Transverse colon (tissue), 4 donors: ENCODE results near the gene HNF1B. TPM values are rescaled to one million over a fixed set of nuclear protein-coding genes. Genes with fewer than 3 reads are reported as not detected.

Source experiments
- DNase-seq: peaks from one replicate; pipeline ENCODE4 v3.0.0-alpha.2; 2019
- H3K27ac ChIP-seq, 4 donors: fragments of 200-600 bp; sonication (generic); 2 replicates each; pipeline ENCODE4 v1.5.1; 2016 to 2018; ENCODE audit warnings: inconsistent platforms in 4 of 4
- H3K27me3 ChIP-seq: fragments of 200-600 bp; sonication (generic); 2 replicates; pipeline ENCODE4 v1.5.1; 2017; ENCODE audit warnings: inconsistent platforms
- H3K36me3 ChIP-seq, 4 donors: fragments of 200-600 bp; sonication (generic); 2 replicates each; pipeline ENCODE4 v1.5.1; 2017 to 2019; ENCODE audit warnings: inconsistent platforms in 4 of 4
- H3K4me1 ChIP-seq, 4 donors: fragments of 200-600 bp; sonication (generic); 2 replicates each; pipeline ENCODE4 v1.5.1; 2017 to 2020; ENCODE audit warnings: inconsistent platforms in 4 of 4
- H3K4me3 ChIP-seq, 4 donors: fragments of 200-600 bp; sonication (generic); 1 replicate in 1 of 4; 2 replicates in 3 of 4; pipeline versions ENCODE4 v1.5.1 to v1.6.1; 2017 to 2019; ENCODE audit warnings: inconsistent platforms in 4 of 4
- H3K9me3 ChIP-seq, 2 donors: fragments of 200-600 bp; sonication (generic); 2 replicates each; pipeline ENCODE4 v1.5.1; 2017 to 2019; ENCODE audit warnings: inconsistent platforms in 2 of 2
- EP300 ChIP-seq: sonication (generic); formaldehyde crosslinking; IDR thresholded peaks from one replicate; pipeline ENCODE4 v1.6.1; 2017; ENCODE audit warnings: antibody characterized with exemption, low read depth
- POLR2A ChIP-seq: fragments of 450-650 bp; IDR thresholded peaks from one replicate; pipeline ENCODE4 v1.6.1; 2016; ENCODE audit warnings: antibody characterized with exemption, mild to moderate bottlenecking, moderate library complexity
- POLR2AphosphoS5 ChIP-seq, 3 donors: sonication (generic); formaldehyde crosslinking; IDR thresholded peaks; one replicate each; pipeline ENCODE4 v1.6.1; 2016; ENCODE audit warnings: antibody characterized with exemption in 3 of 3
- WGBS, 2 donors: methylation state at CpG; one replicate each; pipeline ENCODE4 v1.1.5; 2018; ENCODE audit warnings: low coverage in 1 of 2; 5-methylcytosine and 5-hydroxymethylcytosine counted together
- in situ Hi-C, 4 donors: fragments of 200-750 bp; cut with MboI; loops; one replicate each; pipeline versions ENCODE4 v1.15.0 to v1.15.1; 2017; ENCODE audit warnings: low sequenced_read_pairs in 3 of 4, low pct_ligation_motif_present in 1 of 4, low pct_unique_long_range_greater_than_20kb in 1 of 4
- intact Hi-C: fragments of 100-400 bp; cut with DNase I; formaldehyde crosslinking; loops from one replicate; pipeline ENCODE4 v1.15.1; 2023; ENCODE audit warnings: low total_unique reads
- total RNA-seq, 4 donors: library from RNA; depleted of rRNA; stranded (reverse); fragments of >200 nt; gene quantifications; one replicate each; pipeline ENCODE4 v1.1.0, GENCODE V29; 2016
- TF ChIP-seq, protein P1 (sequence below), 5 experiments: fragments of 200-600 bp in 3 of 5; fragments of 450-650 bp in 2 of 5; sonication (generic) in 3 of 5; IDR thresholded peaks; 1 replicate in 2 of 5; 2 replicates in 3 of 5; pipeline ENCODE4 v1.5.1; 2016 to 2017; ENCODE audit warnings: antibody characterized with exemption in 5 of 5, inconsistent platforms in 3 of 5, mild to moderate bottlenecking in 2 of 5, moderate library complexity in 1 of 5

Gene HNF1B
- total RNA-seq, 4 donors from 2014 or later, result 22.7 to 35.2 (median 24.9) TPM

DNA sequence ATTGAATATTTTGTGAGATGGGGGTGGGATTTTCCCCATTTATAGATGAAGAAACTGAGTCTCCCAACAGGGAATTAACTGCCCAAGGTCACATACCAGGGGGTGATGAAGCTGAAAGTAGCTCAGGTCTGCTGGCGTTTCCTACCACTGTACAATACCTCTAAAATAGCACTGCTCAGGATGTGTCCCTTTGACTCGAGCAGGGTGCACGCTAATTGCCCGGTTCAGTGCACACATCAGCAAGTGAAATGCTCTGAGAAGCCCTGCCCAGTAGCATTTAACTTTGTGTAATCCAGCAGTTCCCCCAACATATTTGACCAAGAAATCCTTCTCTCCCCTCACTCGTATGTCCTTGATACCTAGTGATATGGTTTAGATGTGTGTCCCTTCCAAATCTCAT, 51.5 kb downstream of the HNF1B start:
- no peak for TF ChIP-seq EP300
- H3K27me3 ChIP-seq, result no peaks in the 10 kb centered on the region
- H3K4me3 ChIP-seq, result no peak overlapping the region
- in situ Hi-C loops (no loop called here), intact Hi-C loops (no loop called here)
- no peak for DNase-seq
- H3K4me1 ChIP-seq, result peaks cover 0 to 4% (median 0%) of the 10 kb centered on the region in 4 donors
- peaks cover 0 to 4% (median 0%) of the 10 kb centered on the region in 4 donors for H3K36me3 ChIP-seq
- H3K9me3 ChIP-seq, result no peaks in the 10 kb centered on the region
- no peak overlapping the region for H3K27ac ChIP-seq
- 76 to 81% methylated on average over 4 to 5 of the region's 5 CpGs for WGBS, 2 donors

DNA sequence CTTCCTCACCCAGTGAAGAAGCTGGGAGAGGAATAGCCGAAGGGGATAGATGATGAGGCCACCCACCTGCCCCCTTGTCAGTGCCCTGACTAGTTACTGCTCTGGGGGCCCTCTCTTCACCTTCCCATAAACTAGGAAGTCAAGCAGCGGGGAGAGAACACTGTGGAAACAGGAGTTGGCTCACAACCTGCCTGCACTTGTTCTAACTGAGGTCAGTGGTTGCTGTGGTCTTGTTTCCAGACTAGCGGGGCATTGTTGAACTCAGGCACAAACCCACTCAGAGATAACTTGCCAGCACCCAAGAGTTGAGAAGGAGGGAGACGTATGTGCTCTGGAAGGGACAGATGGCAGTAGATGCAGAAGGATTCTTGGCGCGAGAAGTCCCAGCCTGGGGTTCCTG, 53.1 kb downstream of the HNF1B start:
- Histone ChIP-seq H3K4me3 (no peak overlapping the region), H3K27me3 (no peaks in the 10 kb centered on the region), H3K9me3 (no peaks in the 10 kb centered on the region), H3K4me1 (peaks cover 0 to 4% (median 0%) of the 10 kb centered on the region in 4 donors), H3K36me3 (peaks cover 0 to 4% (median 0%) of the 10 kb centered on the region in 4 donors), H3K27ac (no peak overlapping the region)
- no peak for DNase-seq
- intact Hi-C loops (no loop called here), in situ Hi-C loops (no loop called here)
- 78% methylated on average over 6 of the region's 6 CpGs; no CpG with 5 or more reads in 1 of the 2 donors for WGBS, 2 donors
- TF ChIP-seq POLR2A (no peak), EP300 (no peak), POLR2AphosphoS5 (IDR thresholded peaks at IDR 0.05) (no peak)
- TF ChIP-seq, protein P1, sequence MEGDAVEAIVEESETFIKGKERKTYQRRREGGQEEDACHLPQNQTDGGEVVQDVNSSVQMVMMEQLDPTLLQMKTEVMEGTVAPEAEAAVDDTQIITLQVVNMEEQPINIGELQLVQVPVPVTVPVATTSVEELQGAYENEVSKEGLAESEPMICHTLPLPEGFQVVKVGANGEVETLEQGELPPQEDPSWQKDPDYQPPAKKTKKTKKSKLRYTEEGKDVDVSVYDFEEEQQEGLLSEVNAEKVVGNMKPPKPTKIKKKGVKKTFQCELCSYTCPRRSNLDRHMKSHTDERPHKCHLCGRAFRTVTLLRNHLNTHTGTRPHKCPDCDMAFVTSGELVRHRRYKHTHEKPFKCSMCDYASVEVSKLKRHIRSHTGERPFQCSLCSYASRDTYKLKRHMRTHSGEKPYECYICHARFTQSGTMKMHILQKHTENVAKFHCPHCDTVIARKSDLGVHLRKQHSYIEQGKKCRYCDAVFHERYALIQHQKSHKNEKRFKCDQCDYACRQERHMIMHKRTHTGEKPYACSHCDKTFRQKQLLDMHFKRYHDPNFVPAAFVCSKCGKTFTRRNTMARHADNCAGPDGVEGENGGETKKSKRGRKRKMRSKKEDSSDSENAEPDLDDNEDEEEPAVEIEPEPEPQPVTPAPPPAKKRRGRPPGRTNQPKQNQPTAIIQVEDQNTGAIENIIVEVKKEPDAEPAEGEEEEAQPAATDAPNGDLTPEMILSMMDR (IDR thresholded peaks at IDR 0.05), result no peak

DNA sequence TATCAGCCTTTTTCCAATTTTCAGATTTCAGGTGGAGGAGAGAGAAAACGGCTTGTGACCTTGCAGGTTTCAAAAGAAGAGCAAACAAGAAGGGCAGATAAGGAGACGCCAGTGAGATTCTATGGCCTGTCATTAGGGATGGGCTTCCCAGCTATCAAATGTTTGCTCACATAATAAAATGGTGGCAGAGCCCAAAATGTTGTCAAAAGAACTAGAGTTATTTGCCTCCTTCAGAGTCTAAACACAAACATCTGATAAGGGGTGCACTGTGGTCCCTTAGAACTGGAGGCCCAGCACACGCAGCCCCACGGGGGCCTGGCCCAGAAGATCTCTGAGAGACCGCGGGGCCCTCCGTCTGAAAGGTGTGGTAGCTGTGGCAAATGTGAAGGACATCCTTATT, 55.5 kb downstream of the HNF1B start:
- H3K27ac ChIP-seq, result no peak overlapping the region
- no peaks in the 10 kb centered on the region for H3K36me3 ChIP-seq
- H3K4me3 ChIP-seq, result no peak overlapping the region
- intact Hi-C loops, result no loop called here
- H3K9me3 ChIP-seq, result no peaks in the 10 kb centered on the region
- TF ChIP-seq POLR2A (no peak), EP300 (no peak), POLR2AphosphoS5 (IDR thresholded peaks at IDR 0.05) (no peak)
- TF ChIP-seq, protein P1 (IDR thresholded peaks at IDR 0.05), result no peak
- in situ Hi-C loops, result no loop called here
- H3K27me3 ChIP-seq, result no peaks in the 10 kb centered on the region
- peaks cover 0 to 4% (median 0%) of the 10 kb centered on the region in 4 donors for H3K4me1 ChIP-seq
- WGBS, 2 donors, result 58 to 71% methylated on average over 3 to 7 of the region's 7 CpGs
- DNase-seq, result no peak

DNA sequence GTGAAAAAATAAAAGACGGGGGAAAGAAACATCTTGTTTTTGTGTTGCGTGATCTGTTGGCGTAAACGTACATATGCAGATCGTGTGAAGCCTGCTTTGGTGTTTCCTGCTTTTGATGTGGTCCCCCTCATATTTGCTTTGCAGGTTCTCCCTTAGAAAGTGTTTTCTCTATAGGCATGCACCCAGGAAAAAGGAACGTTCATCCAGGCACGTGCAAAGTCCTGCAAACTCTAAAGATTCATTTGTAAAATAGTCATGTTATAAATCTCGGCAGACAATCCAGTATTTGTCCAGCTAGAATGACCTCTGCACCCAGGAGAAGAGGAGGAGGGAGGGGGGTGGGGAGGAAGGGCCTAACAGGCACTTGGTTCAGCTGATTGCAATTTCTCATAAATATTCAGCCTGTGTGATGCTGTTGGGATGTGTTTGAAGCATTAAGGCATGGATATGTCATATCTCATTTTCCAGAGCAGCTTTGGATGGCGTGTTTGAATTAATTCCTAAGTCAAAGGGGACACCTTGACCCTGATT, 61.3 kb downstream of the HNF1B start:
- DNase-seq, result no peak

More for the DNA sequence above, 61.3 kb downstream of the HNF1B start:
- in situ Hi-C loops (no loop called here), intact Hi-C loops (no loop called here)
- Histone ChIP-seq H3K27me3 (peaks cover 2% of the 10 kb centered on the region), H3K4me1 (peaks cover 0 to 8% (median 7%) of the 10 kb centered on the region in 4 donors), H3K9me3 (no peaks in the 10 kb centered on the region), H3K27ac (peak overlapping the region in 1 of 4 donors; percentile 13), H3K4me3 (no peak overlapping the region), H3K36me3 (no peaks in the 10 kb centered on the region)
- TF ChIP-seq EP300 (no peak), POLR2A (no peak), POLR2AphosphoS5 (IDR thresholded peaks at IDR 0.05) (no peak)
- TF ChIP-seq, protein P1 (IDR thresholded peaks at IDR 0.05), result no peak
- WGBS, 2 donors, result 36 to 51% methylated on average over 9 of the region's 9 CpGs
